ENCODE results near the gene AKT3.
"Not testable (repeated sequence)": the region's sequence is repeated elsewhere in the genome, so short reads cannot be mapped to it uniquely, and the experiment has no call there.

The AKT3 gene

DNA sequence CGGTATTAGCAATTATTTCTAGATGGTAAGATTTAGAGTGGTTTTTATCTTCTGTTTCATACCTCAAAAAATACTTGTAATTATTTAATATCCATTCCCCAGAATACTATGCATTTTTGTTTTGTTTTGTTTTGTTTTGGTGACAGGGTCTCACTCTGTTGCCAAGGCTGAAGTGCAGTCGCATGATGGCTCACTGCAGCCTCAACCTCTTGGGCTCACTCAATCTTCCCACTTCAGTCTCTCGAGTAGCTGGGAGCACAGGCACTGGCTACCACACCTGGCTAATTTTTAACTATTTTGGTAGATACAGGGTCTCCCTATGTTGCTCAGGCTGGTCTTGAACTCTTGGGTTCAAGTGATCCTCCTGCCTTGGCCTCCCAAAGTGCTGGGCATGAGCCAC, 252.7 kb downstream of the AKT3 start:
- no peak for DNase-seq (ENCODE audit: low spot score)

DNA sequence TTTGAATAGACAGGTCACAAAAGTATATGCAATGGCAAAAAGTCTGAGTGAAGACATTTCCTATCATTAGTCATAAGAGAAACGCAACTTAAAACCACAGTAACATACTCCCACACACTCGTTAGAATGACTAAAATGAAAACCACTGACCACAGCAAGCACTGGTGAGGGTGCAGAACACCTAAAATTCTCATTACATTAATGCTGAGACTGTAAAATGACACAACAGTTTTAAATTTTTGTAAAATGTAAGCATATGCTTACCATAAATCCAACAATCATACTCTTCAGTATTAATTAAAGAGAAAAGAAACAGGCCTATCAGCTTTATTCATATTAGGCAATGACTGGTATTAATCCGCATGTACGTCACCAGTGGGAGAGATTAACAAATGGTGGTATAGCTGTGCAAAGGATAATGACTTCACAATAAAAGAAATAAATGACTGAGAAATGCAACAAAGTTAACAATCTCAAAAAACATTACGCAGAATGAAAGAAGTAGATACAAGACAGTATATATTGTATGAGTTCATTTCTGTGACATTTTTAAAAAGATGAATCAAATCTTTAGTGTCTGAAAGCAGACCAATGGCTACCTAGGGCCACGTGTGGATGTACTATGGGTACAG, 253.5 kb downstream of the AKT3 start:
- no peak for DNase-seq (ENCODE audit: low spot score)

DNA sequence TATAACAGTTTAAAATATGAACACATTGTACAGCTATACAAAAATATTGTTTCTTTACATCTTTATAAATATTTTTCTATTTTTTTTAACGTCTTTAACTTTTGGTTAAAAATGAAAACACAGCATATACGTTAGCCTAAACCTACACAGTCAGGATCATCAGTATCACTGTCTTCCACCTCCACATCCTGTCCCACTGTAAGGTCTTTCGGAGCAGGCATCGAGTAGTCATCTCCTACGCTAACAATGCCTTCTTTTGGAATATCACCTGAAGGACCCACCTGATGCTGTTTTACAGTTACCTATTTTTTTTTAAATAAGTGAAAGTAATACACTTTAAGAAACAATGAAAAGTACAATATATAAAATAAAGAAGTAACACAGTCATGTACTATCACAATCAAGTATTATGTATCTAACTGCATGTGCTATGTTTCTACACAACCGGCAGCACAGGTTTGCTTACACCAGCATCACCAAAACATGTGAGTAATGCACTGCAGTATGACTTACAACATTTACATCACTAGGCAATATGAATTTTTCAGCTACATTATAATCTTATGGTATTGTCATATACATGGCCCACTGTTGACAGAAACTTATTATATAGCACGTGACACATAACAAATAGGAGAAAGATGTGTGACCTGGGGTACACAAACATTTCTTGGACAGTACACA, 254.4 kb downstream of the AKT3 start:
- no peak for DNase-seq (ENCODE audit: low spot score)

DNA sequence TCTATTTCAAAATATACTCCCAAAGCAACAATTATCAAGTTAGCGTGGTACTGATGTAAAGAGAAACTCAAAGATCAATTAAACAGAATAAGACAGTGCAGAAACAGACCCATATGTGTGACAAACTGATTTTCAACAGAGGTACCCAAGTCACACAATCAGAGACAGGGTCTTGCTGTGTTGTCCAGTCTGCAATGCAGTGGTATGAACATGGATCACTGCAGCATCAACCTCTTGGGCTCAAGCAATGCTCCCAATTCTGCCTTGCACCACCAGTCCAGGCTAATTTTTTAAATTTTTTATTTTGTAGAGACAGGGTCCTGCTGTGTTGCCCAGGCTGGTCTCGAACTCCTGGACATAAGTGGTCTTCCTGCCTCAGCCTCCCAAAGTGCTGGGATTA, 255.6 kb downstream of the AKT3 start:
- no peak for DNase-seq (ENCODE audit: low spot score)

DNA sequence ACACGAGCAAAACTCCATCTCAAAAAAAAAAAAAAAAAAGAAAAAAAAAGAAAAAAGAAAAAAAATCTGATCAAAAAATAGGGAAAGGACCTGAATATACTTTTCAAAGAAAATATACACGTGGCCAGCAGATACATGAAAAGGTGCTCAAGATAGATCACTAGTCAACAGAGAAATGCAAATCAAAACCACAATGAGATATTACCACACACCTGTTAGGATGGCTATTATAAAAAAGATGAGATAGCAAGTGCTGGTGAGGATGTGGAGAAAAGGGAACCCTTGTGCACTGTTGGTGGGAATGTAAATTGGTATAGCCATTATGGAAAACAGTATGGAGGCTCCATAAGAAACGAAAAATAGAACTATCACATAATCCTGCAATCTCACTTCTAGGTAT, 260.8 kb downstream of the AKT3 start:
- DNase-seq (ENCODE audit: low spot score) = not testable (repeated sequence)

DNA sequence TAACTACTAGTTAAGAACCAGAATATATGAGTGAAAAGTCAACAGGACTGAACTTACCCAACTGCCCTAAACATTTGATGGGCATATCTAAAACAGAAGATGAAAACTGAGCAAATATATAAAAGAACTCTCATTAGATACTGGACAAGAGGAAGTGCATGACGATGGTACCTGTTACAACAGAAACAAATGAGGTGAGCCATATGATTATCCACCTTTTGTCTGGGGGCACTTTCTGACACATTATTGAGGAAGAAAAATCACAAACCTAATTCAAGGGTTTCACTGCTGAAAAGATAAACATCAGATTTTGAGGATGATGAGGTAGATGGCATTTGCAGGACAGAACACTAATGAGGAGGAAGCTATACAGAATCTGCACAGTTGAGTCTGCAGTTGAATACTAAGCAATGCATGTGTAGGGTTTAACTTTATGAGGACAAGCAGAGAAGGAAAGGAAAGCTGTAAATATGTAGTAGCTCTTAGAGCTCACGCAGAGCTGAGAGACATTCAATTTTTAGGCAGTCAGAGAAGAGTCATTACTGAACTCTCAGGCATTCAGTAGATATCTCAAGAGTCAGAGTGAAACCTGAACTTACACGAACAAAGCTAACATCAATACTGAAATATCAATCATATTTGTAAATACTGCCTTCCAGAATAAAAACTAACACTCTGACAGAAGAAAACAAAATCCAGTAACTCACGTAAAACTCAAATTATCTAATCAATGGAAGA, 262.1 kb downstream of the AKT3 start:
- no peak for DNase-seq (ENCODE audit: low spot score)

DNA sequence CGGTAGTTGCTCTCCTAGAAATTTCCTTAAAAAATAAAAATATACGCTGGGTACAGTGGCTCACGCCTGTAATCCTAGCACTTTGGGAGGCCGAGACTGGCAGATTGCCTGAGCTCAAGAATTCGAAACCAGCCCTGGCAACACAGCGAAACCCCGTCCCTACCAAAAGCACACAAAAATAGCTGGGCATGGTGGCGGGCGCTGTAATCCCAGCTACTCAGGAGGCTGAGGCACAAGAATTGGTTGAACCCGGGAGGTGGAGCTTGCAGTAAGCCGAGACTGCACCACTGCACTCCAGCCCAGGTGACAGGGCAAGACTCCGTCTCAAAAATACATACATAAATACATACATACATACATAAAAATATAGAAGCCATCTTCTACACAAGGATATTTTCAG, 262.8 kb downstream of the AKT3 start:
- no peak for DNase-seq (ENCODE audit: low spot score)

DNA sequence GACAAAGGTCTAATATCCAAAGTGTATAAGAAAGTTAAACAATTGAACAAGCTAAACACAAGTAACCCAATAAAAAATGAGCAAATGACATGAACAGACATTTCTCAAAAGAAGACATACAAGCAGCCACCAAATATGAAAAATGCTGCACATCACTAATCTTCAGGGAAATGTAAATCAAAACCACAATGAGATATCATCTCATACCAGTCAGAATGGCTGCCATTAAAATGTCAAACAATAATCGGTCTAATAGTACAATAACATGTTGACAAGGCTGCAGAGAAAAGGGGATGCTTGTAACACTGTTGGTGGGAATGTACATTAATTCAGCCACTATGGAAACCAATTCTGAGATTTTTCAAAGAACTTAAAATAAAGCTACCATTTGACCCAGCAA, 264.1 kb downstream of the AKT3 start:
- DNase-seq (ENCODE audit: low spot score) = no peak

DNA sequence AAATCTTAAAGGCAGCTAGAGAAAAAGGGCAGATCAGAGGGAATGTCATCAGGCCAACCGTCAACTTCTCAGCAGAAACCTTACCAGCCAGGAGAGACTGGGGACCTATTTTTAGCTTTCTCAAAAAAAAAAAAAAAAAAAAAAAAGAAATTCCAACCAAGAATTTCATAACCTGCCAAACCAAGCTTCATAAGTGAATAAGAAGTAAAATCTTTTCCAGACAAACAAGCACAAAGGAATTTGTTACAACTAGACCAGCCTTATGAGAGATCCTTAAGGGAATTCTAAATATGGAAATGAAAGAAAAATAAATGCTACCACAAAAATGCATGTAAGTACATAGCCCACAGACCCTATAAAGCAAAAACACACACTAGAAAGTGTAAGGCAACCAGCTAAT, 267.7 kb downstream of the AKT3 start:
- DNase-seq (ENCODE audit: low spot score) = no peak

DNA sequence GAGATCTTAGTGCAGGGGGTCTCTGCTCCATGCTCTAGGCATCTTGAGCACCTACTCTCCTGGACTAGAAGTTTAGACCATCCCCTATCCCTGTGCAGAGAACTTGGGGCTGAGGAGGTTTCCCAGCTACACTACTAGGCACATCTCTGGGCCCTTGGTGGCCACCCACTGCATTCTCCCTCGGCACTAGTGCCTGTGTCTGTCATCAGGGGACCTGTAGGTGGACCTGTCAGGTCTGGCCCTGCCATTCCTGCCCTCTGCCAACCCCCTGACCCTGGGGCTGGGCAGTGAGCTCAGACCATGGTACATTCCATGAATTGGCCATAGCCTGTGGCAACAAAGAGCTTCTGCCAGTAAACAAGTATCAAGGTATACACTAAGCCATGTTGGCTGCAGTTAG, 269.1 kb downstream of the AKT3 start:
- no peak for DNase-seq (ENCODE audit: low spot score)

DNA sequence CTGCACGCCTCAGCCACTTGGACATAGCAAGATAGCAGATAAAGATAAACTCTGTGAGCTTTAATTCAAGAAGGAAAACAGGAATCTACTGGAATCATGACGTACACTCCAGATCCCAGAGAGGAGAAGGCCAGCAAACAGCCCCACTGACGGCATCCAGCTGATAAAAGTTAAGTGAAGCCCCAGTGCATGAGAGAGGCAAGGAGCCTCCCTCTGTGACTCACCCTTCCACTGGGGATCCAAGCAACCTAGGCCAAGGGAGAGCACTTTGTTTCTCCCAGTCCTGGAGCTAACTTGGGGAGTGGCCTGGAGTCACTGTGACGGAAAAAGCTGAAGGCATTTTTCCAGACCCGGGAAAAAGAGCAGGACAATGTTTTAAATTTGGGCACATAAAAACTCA, 270.0 kb downstream of the AKT3 start:
- DNase-seq (ENCODE audit: low spot score) = no peak

DNA sequence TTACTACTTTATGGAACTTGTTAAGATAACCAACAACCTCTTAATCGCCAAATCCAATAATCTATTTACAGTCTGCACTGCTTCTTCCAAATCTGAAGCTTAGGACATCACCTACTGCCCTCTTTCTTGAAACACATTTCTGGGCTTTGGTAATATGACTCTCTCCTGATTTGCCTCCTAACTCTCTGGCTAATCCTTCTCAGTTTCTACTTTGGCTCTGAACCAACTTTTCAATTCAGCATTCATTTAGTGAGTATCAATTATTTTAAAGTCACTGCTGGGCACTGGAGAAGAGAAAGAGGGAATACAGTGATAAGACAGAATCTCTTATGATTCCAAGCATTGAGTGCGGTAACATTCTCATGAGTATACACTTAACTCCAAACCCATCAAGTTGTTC, 275.0 kb downstream of the AKT3 start:
- DNase-seq (ENCODE audit: low spot score) = no peak

DNA sequence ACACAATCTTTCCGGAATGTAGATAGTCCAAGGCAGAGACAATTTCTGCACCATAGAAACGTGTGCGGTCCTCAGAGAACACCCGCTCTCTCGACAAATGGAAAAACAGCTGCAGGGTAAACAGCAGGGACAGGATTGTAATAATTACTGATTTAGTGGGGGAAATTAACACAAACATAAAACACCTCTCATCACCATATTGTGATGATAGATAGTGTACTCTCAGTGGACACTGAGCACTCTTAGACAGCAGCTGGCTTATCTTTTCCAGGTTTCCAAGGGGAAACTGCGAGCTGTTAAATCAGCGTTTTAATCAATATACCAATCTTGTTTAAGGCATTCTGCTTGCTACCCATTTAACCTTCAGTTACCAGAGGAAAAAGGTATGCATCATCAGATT, 277.1 kb downstream of the AKT3 start:
- DNase-seq (ENCODE audit: low spot score) = no peak

DNA sequence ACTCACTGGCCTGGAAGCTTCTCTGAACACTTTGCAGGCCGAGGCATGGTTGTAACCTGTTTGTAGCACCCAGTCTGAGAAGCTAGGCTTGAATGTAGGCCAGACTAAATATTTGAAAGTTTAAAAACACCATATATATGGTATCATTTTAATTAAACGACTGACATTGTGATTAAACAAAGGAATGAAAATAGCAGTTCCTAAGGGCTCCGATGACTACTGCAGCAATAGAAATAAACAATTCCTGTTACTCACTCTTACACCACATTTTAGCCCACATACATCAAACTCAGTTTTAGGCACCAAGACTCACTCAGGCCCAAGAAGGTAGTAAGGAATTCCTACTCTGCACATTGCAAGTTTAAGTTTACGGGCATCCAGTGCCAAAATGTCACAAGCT, 281.2 kb downstream of the AKT3 start:
- no peak for DNase-seq (ENCODE audit: low spot score)

DNA sequence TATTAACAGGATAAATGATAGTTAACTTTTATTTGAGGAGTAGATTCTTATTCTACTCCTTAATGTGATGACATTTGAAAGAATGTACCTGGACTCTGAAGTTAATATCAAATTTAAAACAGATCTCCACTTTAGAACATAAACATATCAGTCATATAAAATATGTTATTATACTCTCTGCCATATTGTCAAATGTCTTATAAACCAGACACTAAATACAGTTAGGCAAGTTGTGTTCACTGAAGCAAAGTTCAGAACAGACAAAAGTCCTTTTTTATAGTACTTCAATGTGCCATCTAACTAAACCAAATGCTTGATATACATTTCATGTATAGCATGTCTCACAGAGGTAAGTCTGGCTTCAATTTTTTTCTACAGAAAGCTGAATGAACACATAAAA, 285.2 kb downstream of the AKT3 start:
- DNase-seq (ENCODE audit: low spot score) = no peak

DNA sequence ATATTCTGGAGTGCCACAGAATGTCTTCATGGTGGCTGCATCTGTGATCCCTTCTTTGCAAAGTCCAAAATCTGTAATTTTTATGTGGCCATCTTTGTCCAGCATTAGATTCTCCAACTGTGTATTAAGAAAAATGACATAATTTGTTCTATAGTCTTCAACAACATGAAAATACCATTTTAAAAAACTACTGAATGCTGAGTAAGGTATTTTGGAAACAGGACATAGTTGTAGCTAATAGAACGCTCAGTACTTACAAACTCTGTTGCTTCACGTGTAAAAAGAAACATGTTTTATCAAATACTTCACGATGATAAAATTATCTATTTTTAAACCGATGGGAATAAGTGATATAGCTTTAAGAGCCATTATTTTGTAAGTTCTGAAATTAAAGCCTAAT, 286.3 kb downstream of the AKT3 start:
- no peak for DNase-seq (ENCODE audit: low spot score)

DNA sequence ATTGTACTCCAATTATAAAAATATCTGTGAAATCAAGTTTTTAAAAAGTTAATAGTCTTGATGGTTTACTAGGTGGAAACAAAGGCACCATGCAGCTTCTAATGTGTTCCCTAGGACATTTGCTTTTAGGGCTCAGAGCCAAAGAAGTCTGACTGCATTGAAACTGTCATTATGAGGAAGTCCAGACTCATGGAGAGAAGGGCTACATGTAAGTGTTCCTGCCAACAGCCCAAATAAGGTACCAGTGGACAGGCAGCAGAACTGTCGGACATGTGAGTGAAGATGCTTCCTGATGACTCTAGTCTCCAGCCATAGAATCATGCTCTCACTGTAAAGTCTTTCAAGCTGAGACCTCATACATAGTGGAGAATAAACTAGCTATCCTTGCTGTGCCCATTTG, 287.6 kb downstream of the AKT3 start:
- DNase-seq (ENCODE audit: low spot score) = no peak

DNA sequence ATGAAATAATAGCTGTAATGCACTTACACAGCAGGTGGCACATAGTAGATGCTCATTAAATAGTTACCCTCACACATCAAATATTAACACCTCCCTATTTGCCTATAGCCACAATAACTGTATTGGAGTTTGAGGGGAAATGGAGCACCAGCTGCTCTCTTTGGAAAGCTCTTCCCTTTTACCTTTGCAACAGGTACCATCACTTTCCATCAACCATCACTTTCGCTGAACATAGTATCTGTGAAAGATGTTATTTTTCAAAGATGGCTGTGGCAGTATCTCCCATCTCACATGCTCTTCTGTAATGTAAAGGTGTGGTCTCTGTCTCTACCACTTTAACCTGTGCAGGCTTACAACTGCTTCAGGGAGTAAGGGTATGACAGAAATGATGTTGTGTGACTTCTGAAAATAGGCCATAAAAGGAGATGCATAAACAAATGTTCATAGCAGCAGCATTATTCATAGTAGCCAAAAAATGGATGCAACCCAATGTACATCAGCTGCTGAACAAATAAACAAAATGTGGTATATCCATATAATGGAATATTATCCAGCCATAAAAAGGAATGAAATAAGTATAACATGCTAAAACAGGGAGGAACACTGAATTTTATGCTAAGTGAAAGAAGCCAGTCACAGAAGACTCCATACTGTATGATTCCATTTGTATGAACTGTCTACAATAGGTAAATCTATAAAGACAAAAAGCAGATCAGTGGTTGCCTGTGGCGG, 288.3 kb downstream of the AKT3 start:
- no peak for DNase-seq (ENCODE audit: low spot score)

DNA sequence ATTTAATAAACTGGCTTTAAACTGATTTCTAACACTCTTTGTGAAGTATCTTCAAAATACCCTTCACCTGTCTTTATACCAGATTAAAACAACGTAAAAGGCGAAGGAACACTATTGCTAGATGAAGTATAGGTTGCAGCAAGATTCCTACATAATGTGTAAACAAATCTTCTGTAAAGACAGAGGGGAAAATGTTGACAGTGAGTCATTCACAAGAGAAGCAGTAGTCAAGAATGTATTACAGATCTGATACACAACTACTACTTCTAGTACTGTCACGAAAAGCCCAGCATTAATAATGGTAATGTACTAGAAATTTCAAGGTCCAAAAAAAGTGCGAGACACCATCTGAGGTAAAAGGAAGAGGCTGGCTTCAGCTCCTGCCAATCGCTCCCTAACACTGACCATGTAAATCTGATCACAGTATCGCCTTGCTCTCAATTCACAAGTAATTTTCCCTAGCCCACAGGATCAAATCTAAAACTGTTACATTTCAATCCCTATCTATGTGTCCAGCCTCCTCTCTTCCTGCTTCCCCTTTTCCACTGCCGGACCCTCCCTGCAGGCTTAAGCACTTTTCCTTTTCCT, 290.4 kb downstream of the AKT3 start:
- DNase-seq (ENCODE audit: low spot score) = no peak

DNA sequence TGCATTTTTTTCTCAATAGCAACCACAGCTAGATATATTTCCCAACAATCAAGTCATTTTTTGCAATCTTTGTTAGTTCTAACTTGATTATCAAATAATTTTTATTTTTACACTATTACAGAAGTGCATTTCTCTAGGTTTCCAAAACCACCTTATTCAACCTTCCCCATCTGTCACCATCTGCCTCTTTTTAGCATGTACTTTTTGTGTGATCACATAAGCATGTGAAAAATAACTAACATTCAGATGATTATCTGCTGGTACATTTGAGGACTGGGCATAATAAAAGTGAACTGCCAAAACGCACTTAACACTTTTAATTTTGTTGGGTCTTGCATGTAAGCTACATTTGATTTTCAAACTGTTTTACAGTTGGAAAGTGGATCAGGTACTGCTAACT, 291.5 kb downstream of the AKT3 start:
- no peak for DNase-seq (ENCODE audit: low spot score)

DNA sequence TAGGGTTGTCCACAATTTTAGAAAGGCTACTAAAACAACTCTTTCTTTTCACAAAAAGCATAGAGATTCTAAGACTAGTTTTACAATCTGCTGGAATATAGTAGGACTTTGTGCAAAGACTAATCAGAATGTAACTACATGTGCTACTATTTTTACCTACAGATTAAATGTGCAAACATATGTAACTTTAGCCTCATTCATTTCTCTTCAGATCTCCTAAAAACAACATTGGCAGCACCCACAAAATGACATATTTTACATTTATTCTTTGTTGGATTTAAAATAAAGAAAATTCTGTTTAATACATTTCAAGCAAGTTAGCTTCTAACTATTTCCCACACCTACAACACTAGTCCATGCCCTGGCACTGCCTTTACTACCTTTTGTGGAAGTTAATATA, 292.2 kb downstream of the AKT3 start:
- DNase-seq (ENCODE audit: low spot score) = no peak

DNA sequence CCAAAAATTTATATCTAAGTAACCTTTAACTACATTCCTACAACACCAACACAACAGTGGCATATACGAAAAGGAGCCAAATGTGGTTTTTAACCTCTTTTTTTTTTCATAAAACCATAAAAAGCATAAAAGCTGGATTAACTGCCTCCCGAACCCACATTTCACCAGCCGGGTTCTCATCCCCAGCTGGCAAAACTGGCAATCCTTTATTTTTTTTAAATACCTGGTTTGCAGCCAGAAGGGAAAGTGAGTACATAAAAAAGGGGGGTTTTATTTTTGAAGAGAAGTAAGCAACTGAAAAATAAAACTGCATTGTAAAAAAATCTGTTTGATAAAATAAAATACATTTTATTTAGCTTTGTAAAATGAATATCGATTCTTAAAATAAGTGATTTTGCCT, 295.4 kb downstream of the AKT3 start:
- DNase-seq (ENCODE audit: low spot score) = no peak

DNA sequence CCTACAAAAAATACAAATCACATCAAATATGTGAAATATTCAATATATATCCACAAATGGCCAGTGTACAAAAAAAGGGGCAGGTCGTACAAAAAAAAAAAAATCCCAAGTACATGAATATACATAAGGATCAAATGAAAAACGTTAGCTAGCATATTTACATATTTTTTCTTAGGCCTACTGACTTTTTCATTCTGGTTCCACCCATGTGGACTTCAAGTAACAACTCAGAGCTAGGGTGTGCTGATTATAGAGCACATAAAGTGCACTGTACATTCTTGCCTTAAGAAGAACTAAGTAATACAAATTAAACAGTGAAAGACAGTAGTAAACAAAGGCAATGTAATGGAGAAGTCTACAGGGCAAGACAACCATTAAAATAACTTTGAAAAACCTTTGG, 297.0 kb downstream of the AKT3 start:
- DNase-seq (ENCODE audit: low spot score) = no peak

All from HuH-7.5 (cell line).